DMS79 treated with DMSO at 0.1 percent for 48 hours (cell line): ENCODE measurements around the gene ZBTB26.
"Not testable (repeated sequence)": the region's sequence is repeated elsewhere in the genome, so short reads cannot be mapped to it uniquely, and the experiment has no call there.

ENCODE experiments used
- DNase-seq: peaks from one replicate; lab custom pipeline; 2025; lab: John Stamatoyannopoulos, UW

Gene ZBTB26

GRCh38 chr9:122923947-122924346, 7.4 kb downstream of the ZBTB26 start:
- no peak for DNase-seq

- no peak for DNase-seq
Observed at GRCh38 chr9:122922713-122923112, 8.6 kb downstream of the ZBTB26 start.

- DNase-seq, result no peak
Observed at GRCh38 chr9:122918310-122918709, 13.0 kb downstream of the ZBTB26 start.

GRCh38 chr9:122912964-122913673, 18.2 kb downstream of the ZBTB26 start, which contains the start of gene ZBTB6:
ZBTB6 (minus strand) TSS chr9:122913323; CDS start chr9:122912072, 1,251 bp downstream.
- peak; percentile 83 for DNase-seq

GRCh38 chr9:122912671-122912963, 18.7 kb downstream of the ZBTB26 start:
- no peak for DNase-seq

GRCh38 chr9:122906122-122906521, 25.2 kb downstream of the ZBTB26 start:
- not testable (repeated sequence) for DNase-seq

GRCh38 chr9:122904823-122905710, 26.2 kb downstream of the ZBTB26 start, which contains the start of gene RC3H2:
RC3H2 (minus strand) TSS chr9:122905359; CDS start chr9:122897509, 7,850 bp downstream.
- peak; percentile 98 for DNase-seq

GRCh38 chr9:122904466-122904822, 26.9 kb downstream of the ZBTB26 start:
- DNase-seq, result peak; percentile 25

GRCh38 chr9:122900791-122901190, 30.5 kb downstream of the ZBTB26 start:
- DNase-seq, result no peak

- DNase-seq, result no peak
Observed at GRCh38 chr9:122897969-122898368, 33.3 kb downstream of the ZBTB26 start.

- no peak for DNase-seq
Observed at GRCh38 chr9:122888480-122888879, 42.8 kb downstream of the ZBTB26 start.

GRCh38 chr9:122883125-122883524, 48.2 kb downstream of the ZBTB26 start:
- DNase-seq, result no peak

- DNase-seq, result no peak
Observed at GRCh38 chr9:122879443-122879842, 51.9 kb downstream of the ZBTB26 start.

GRCh38 chr9:122875523-122875922, 55.8 kb downstream of the ZBTB26 start:
- no peak for DNase-seq

- DNase-seq, result not testable (repeated sequence)
Observed at GRCh38 chr9:122867276-122867675, 64.0 kb downstream of the ZBTB26 start.

GRCh38 chr9:122866079-122866478, 65.2 kb downstream of the ZBTB26 start:
- DNase-seq, result no peak
